Stimulated activated CD4-positive, alpha-beta T cell treated with anti-CD3 and anti-CD28 coated beads, Interleukin-15, amount 100 ng/mL, for 1 hour (primary cell): ENCODE data around the gene UBR3.
A peak's percentile ranks its signal among the peaks of the same experiment; 100 is the strongest.
"Not testable (repeated sequence)": the region's sequence is repeated elsewhere in the genome, so short reads cannot be mapped to it uniquely, and the experiment has no call there.

Experiments used
- DNase-seq, 2 donors: peaks; one replicate each; pipeline ENCODE4 v3.0.0-alpha.2; 2020; ENCODE audit warnings: low read depth in 1 of 2, low spot score in 1 of 2

Gene UBR3

GRCh38 chr2:169822036-169822435 lies 5.2 kb upstream of the UBR3 start:
- DNase-seq = no peak

GRCh38 chr2:169822785-169823392 lies 4.4 kb upstream of the UBR3 start:
- no peak for DNase-seq

- DNase-seq = no peak
These were observed 3.3 kb upstream of the UBR3 start for GRCh38 chr2:169823996-169824372.

GRCh38 chr2:169824373-169825333 lies 2.6 kb upstream of the UBR3 start, which contains the start of gene METTL5:
TSS of gene METTL5 (minus strand) at chr2:169824905. CDS start at chr2:169824597, 308 bp downstream.
- DNase-seq = peak; percentile 57 to 76

- DNase-seq = no peak
These were observed 1.0 kb downstream of the UBR3 start for GRCh38 chr2:169828141-169828811.

- no peak for DNase-seq
These were observed 7.1 kb downstream of the UBR3 start for GRCh38 chr2:169834401-169834800.

- DNase-seq = no peak
These were observed 11.7 kb downstream of the UBR3 start for GRCh38 chr2:169838743-169839489.

- DNase-seq = no peak
These were observed 12.9 kb downstream of the UBR3 start for GRCh38 chr2:169839954-169840746.

- DNase-seq = no peak
These were observed 13.5 kb downstream of the UBR3 start for GRCh38 chr2:169840747-169841142.

- not testable (repeated sequence) for DNase-seq
These were observed 14.4 kb downstream of the UBR3 start for GRCh38 chr2:169841625-169842024.

GRCh38 chr2:169845016-169845415 lies 17.8 kb downstream of the UBR3 start:
- no peak for DNase-seq

- not testable (repeated sequence) for DNase-seq
These were observed 21.9 kb downstream of the UBR3 start for GRCh38 chr2:169848959-169849693.

GRCh38 chr2:169849710-169850109 lies 22.5 kb downstream of the UBR3 start:
- no peak for DNase-seq

GRCh38 chr2:169853041-169853668 lies 25.9 kb downstream of the UBR3 start:
- no peak for DNase-seq

- DNase-seq = not testable (repeated sequence)
These were observed 28.3 kb downstream of the UBR3 start for GRCh38 chr2:169855281-169856258.

GRCh38 chr2:169859423-169859822 lies 32.2 kb downstream of the UBR3 start:
- DNase-seq = no peak

- no peak for DNase-seq
These were observed 32.9 kb downstream of the UBR3 start for GRCh38 chr2:169860149-169860548.

GRCh38 chr2:169862816-169863215 lies 35.6 kb downstream of the UBR3 start:
- no peak for DNase-seq
